Peyer's patch (tissue), 4 donors: ENCODE results near the gene CDADC1.

Source experiments
- POLR2A ChIP-seq, 2 donors: fragments of 450-650 bp; IDR thresholded peaks; one replicate each; pipeline ENCODE4 v1.5.1; 2017; ENCODE audit warnings: antibody characterized with exemption in 2 of 2, mild to moderate bottlenecking in 2 of 2, moderate library complexity in 2 of 2
- TF ChIP-seq, protein P1 (sequence below), 6 experiments: fragments of 450-650 bp in 4 of 6; fragments of 200-600 bp in 2 of 6; sonication (generic) in 1 of 6; IDR thresholded peaks; one replicate each; pipeline ENCODE4 v1.5.1; 2017 to 2019; ENCODE audit warnings: antibody characterized with exemption in 6 of 6, mild to moderate bottlenecking in 3 of 6, moderate library complexity in 1 of 6

- TF ChIP-seq, protein P1, sequence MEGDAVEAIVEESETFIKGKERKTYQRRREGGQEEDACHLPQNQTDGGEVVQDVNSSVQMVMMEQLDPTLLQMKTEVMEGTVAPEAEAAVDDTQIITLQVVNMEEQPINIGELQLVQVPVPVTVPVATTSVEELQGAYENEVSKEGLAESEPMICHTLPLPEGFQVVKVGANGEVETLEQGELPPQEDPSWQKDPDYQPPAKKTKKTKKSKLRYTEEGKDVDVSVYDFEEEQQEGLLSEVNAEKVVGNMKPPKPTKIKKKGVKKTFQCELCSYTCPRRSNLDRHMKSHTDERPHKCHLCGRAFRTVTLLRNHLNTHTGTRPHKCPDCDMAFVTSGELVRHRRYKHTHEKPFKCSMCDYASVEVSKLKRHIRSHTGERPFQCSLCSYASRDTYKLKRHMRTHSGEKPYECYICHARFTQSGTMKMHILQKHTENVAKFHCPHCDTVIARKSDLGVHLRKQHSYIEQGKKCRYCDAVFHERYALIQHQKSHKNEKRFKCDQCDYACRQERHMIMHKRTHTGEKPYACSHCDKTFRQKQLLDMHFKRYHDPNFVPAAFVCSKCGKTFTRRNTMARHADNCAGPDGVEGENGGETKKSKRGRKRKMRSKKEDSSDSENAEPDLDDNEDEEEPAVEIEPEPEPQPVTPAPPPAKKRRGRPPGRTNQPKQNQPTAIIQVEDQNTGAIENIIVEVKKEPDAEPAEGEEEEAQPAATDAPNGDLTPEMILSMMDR (IDR thresholded peaks at IDR 0.05) = no peak
- TF ChIP-seq POLR2A (IDR thresholded peaks at IDR 0.05) = no peak
Observed at GRCh38 chr13:49341517-49341916, 93.8 kb downstream of the CDADC1 start.
